PC-9 (cell line): Measurements from ENCODE around the gene BCAT1. TPM values are rescaled to one million over a fixed set of nuclear protein-coding genes. Genes with fewer than 3 reads are reported as not detected.

Source experiments
- BruUV-seq: library from RNA; stranded (reverse); fragments of 400-500 nt; replicated peaks from 2 replicates; lab custom pipeline; 2021; lab: Mats Ljungman, UMichigan
- CTCF ChIA-PET: fragments of 300-600 bp; sonication (Branson Sonifier 250); formaldehyde crosslinking; loops from one replicate; lab custom pipeline; 2022; ENCODE audit warnings: antibody characterized with exemption; lab: Charles Lee
- POLR2A ChIA-PET: fragments of 300-600 bp; sonication (Branson Sonifier 250); formaldehyde crosslinking; loops from one replicate; lab custom pipeline; 2022; ENCODE audit warnings: antibody characterized with exemption; ENCODE audit not compliant: unreplicated experiment; lab: Charles Lee
- DNase-seq, 2 experiments: peaks; one replicate each; pipeline versions ENCODE4 v3.0.0 to v3.0.0-alpha.2; 2015 to 2022; ENCODE audit warnings: mixed read lengths in 1 of 2
- H2AFZ ChIP-seq: fragments of 200-600 bp; sonication (generic); 2 replicates; pipeline ENCODE4 v1.8.1; 2017; ENCODE audit warnings: antibody characterized with exemption
- H3F3A ChIP-seq: fragments of 200-600 bp; sonication (generic); 2 replicates; pipeline ENCODE4 v1.8.1; 2017; ENCODE audit warnings: antibody characterized with exemption, mild to moderate bottlenecking, low read depth; ENCODE audit not compliant: insufficient read depth
- H3K27ac ChIP-seq: fragments of 200-600 bp; sonication (generic); 2 replicates; pipeline ENCODE4 v1.6.1; 2016; ENCODE audit warnings: mixed run types
- H3K27me3 ChIP-seq: fragments of 200-600 bp; sonication (generic); 2 replicates; pipeline ENCODE4 v1.6.1; 2016; ENCODE audit warnings: low read depth, mixed run types; ENCODE audit not compliant: insufficient read depth
- H3K36me3 ChIP-seq: fragments of 200-600 bp; sonication (generic); 2 replicates; pipeline ENCODE4 v1.6.1; 2016; ENCODE audit warnings: low read depth, mixed run types
- H3K4me1 ChIP-seq: fragments of 200-600 bp; sonication (generic); replicated peaks from 2 replicates; pipeline ENCODE4 v1.6.1; 2016; ENCODE audit warnings: mixed run types; ENCODE audit not compliant: insufficient read depth
- H3K4me2 ChIP-seq: fragments of 200-600 bp; sonication (generic); 2 replicates; pipeline ENCODE4 v1.6.1; 2017; ENCODE audit warnings: mixed run types
- H3K4me3 ChIP-seq: fragments of 200-600 bp; sonication (generic); 2 replicates; pipeline ENCODE4 v1.6.1; 2016; ENCODE audit warnings: mixed run types
- H3K79me2 ChIP-seq: fragments of 200-600 bp; sonication (generic); 2 replicates; pipeline ENCODE4 v1.6.1; 2017; ENCODE audit warnings: low read depth, mixed run types
- H3K9me2 ChIP-seq: fragments of 200-600 bp; sonication (generic); 2 replicates; pipeline ENCODE4 v1.8.1; 2017; ENCODE audit warnings: mild to moderate bottlenecking; ENCODE audit not compliant: insufficient read depth
- H3K9me3 ChIP-seq: fragments of 200-600 bp; sonication (generic); 2 replicates; pipeline ENCODE4 v1.8.1; 2016; ENCODE audit warnings: low read depth; ENCODE audit not compliant: insufficient read depth
- H4K20me1 ChIP-seq: fragments of 200-600 bp; sonication (generic); 2 replicates; pipeline ENCODE4 v1.8.1; 2017; ENCODE audit not compliant: insufficient read depth
- EZH2 ChIP-seq: fragments of 200-600 bp; sonication (generic); IDR thresholded peaks from 2 replicates; pipeline ENCODE4 v1.8.0; 2017; ENCODE audit warnings: antibody characterized with exemption, low read depth
- intact Hi-C: fragments of 100-400 bp; cut with micrococcal nuclease; formaldehyde crosslinking; loops from one replicate; pipeline ENCODE4 v1.10.0; 2022; ENCODE audit not compliant: unreplicated experiment
- total RNA-seq: library from RNA; stranded (reverse); gene quantifications from 2 replicates; pipeline ENCODE4 v1.2.3, GENCODE V29; 2021
- TF ChIP-seq, protein P1 (sequence below): fragments of 200-600 bp; sonication (generic); conservative IDR thresholded peaks from 2 replicates; pipeline ENCODE4 v1.6.1; 2017; ENCODE audit warnings: mixed run types, antibody characterized with exemption, mild to moderate bottlenecking, moderate library complexity

The BCAT1 gene
- total RNA-seq, 1 experiment from 2014 or later = 78.6 TPM

DNA sequence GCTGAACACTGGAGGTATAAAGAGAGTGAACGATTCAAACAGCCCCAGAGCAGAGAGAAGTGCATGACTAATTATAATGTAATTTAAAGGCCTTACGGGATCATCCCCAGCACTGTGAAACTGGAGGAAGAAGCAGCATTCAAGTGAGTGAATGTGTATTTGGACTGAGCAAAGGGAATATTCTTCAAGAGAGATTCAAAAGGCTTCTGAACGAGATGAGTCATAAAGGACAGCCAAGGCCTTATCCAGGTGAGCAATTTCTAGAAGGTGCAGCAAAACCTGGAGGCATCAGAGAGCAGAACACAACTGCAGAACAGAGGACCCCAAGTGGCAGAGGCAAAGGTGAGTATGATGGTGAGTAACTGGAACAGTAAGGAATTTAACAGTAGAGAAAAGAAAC lies 127.2 kb downstream of the BCAT1 start:
- Histone ChIP-seq H3K27ac (no peak overlapping the region), H3K9me2 (no peaks in the 10 kb centered on the region), H3K4me2 (no peak overlapping the region), H2AFZ (no peak overlapping the region), H3K27me3 (0 out of 2 replicates have a peak, but pooled peaks cover 5% of the 10 kb centered on the region), H3K4me1 (no peaks in the 10 kb centered on the region), H4K20me1 (no peaks in the 10 kb centered on the region), H3K79me2 (no peaks in the 10 kb centered on the region), H3K36me3 (no peaks in the 10 kb centered on the region), H3F3A (no peaks in the 10 kb centered on the region), H3K9me3 (no peaks in the 10 kb centered on the region), H3K4me3 (no peak overlapping the region)
- no peak for TF ChIP-seq EZH2
- TF ChIP-seq, protein P1, sequence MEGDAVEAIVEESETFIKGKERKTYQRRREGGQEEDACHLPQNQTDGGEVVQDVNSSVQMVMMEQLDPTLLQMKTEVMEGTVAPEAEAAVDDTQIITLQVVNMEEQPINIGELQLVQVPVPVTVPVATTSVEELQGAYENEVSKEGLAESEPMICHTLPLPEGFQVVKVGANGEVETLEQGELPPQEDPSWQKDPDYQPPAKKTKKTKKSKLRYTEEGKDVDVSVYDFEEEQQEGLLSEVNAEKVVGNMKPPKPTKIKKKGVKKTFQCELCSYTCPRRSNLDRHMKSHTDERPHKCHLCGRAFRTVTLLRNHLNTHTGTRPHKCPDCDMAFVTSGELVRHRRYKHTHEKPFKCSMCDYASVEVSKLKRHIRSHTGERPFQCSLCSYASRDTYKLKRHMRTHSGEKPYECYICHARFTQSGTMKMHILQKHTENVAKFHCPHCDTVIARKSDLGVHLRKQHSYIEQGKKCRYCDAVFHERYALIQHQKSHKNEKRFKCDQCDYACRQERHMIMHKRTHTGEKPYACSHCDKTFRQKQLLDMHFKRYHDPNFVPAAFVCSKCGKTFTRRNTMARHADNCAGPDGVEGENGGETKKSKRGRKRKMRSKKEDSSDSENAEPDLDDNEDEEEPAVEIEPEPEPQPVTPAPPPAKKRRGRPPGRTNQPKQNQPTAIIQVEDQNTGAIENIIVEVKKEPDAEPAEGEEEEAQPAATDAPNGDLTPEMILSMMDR = no peak
- no peak for DNase-seq
- intact Hi-C loops = no loop called here
- POLR2A ChIA-PET = no interaction called here
- no TSS peak for BruUV-seq
- CTCF ChIA-PET = no interaction called here

DNA sequence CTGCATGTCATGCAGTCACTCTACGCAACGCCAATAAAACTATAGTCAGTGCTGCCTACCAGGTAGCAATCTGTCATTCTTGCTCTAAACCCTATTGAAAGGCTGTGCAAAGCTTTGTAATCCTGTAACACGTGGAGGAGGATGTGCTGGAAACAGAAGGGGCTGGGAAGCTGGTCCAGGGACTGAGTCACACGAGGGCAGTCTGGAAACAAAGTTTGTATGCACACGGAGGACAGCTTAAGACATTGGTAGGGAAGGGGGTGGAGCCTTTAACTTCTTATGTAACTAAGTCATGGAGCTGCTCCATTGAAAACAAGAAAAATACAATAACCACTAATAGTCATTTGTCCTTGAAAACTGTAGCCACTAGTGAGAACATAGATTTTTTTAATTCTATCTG lies 128.0 kb downstream of the BCAT1 start:
- Histone ChIP-seq H3K27me3 (0 out of 2 replicates have a peak, but pooled peaks cover 5% of the 10 kb centered on the region), H3K27ac (no peak overlapping the region), H3K4me3 (no peak overlapping the region), H2AFZ (no peak overlapping the region), H3K9me2 (no peaks in the 10 kb centered on the region), H3K4me2 (no peak overlapping the region), H3K79me2 (no peaks in the 10 kb centered on the region), H3K4me1 (no peaks in the 10 kb centered on the region), H3K36me3 (no peaks in the 10 kb centered on the region), H3K9me3 (no peaks in the 10 kb centered on the region), H3F3A (no peaks in the 10 kb centered on the region), H4K20me1 (no peaks in the 10 kb centered on the region)
- TF ChIP-seq EZH2 = no peak
- TF ChIP-seq, protein P1 = no peak
- intact Hi-C loops = no loop called here
- BruUV-seq = no TSS peak
- DNase-seq = no peak
- ChIA-PET CTCF (no interaction called here), POLR2A (no interaction called here)

DNA sequence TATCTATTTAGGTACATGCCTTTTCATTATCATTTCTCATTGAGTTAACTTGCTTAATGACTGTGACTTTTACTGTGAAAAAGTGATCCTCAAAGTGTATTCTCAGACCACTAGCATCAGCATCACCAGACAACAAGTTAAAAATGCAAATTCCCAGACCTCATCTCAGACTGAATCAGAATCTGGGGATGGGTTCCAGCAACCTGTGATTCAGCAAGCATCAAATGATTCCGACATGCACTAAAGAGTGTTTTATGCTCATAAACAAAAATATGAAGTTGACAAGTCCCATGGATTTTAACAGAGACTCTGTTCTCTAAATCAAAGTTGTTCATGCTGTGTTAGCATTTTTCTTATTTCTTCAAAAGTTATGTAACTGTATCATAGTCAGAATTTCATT lies 130.6 kb downstream of the BCAT1 start:
- CTCF ChIA-PET = no interaction called here
- no peak overlapping the region for H3K4me2 ChIP-seq
- H3K4me1 ChIP-seq = no peaks in the 10 kb centered on the region
- no peaks in the 10 kb centered on the region for H3K9me3 ChIP-seq
- H3K9me2 ChIP-seq = no peaks in the 10 kb centered on the region
- no peaks in the 10 kb centered on the region for H3K79me2 ChIP-seq
- 0 out of 2 replicates have a peak, but pooled peaks cover 5% of the 10 kb centered on the region for H3K27me3 ChIP-seq
- no peak overlapping the region for H2AFZ ChIP-seq
- DNase-seq = no peak
- no peak overlapping the region for H3K27ac ChIP-seq
- no peak overlapping the region for H3K4me3 ChIP-seq
- H3F3A ChIP-seq = no peaks in the 10 kb centered on the region
- no peaks in the 10 kb centered on the region for H3K36me3 ChIP-seq
- POLR2A ChIA-PET = no interaction called here
- no TSS peak for BruUV-seq
- no peak for TF ChIP-seq EZH2
- TF ChIP-seq, protein P1 = no peak
- no peaks in the 10 kb centered on the region for H4K20me1 ChIP-seq
- intact Hi-C loops = no loop called here
